ENCODE data around the gene PDE4B.

- no peak for TF ChIP-seq ZBED1 (IDR thresholded peaks at IDR 0.05; ENCODE audit: borderline replicate concordance)
- no peak for TF ChIP-seq POU2F2 (IDR thresholded peaks at IDR 0.05; ENCODE audit: borderline replicate concordance, low read depth, low read length)
- TF ChIP-seq TAF1 (IDR thresholded peaks at IDR 0.05; ENCODE audit: borderline replicate concordance, low read depth, low read length), result no peak
- no peak for TF ChIP-seq CTCF (IDR thresholded peaks at IDR 0.05 in 2 of 3, conservative IDR thresholded peaks at IDR 0.05 in 1 of 3; ENCODE audit: control insufficient read depth in 2 of 3, extremely low read depth in 1 of 3, insufficient read depth in 1 of 3, low read depth in 3 of 3, low read length in 3 of 3)
- TF ChIP-seq ELK1 (IDR thresholded peaks at IDR 0.05; ENCODE audit: low read depth, low read length), result no peak
- no peak for TF ChIP-seq RCOR1 (conservative IDR thresholded peaks at IDR 0.05; ENCODE audit: low read depth, low read length)
- TF ChIP-seq PAX5 (IDR thresholded peaks at IDR 0.05; ENCODE audit: borderline replicate concordance, low read depth, low read length), result no peak
- TF ChIP-seq MYC (IDR thresholded peaks at IDR 0.05; ENCODE audit: insufficient read depth, insufficient read length, insufficient replicate concordance, low read length, severe bottlenecking), result no peak
- no peak for TF ChIP-seq USF2 (IDR thresholded peaks at IDR 0.05; ENCODE audit: borderline replicate concordance, low read depth, low read length)
- TF ChIP-seq POLR2A (IDR thresholded peaks at IDR 0.05; ENCODE audit: low read depth, low read length), result no peak
- no peak for TF ChIP-seq ZZZ3 (IDR thresholded peaks at IDR 0.05; ENCODE audit: control insufficient read depth, insufficient read length, low read depth)
- TF ChIP-seq HDGF (IDR thresholded peaks at IDR 0.05), result no peak
- TF ChIP-seq CBFB (IDR thresholded peaks at IDR 0.05; ENCODE audit: low read depth), result no peak
- TF ChIP-seq SKIL (IDR thresholded peaks at IDR 0.05; ENCODE audit: low read depth, poor library complexity, severe bottlenecking), result no peak
Observed at GRCh38 chr1:66243548-66244130, 450.9 kb downstream of the PDE4B start.

All from GM12878 (cell line).